ENCODE measurements around the gene ZPR1.
A peak's percentile ranks its signal among the peaks of the same experiment; 100 is the strongest.
"Not testable (repeated sequence)": the region's sequence is repeated elsewhere in the genome, so short reads cannot be mapped to it uniquely, and the experiment has no call there.

ZPR1 gene, protein sequence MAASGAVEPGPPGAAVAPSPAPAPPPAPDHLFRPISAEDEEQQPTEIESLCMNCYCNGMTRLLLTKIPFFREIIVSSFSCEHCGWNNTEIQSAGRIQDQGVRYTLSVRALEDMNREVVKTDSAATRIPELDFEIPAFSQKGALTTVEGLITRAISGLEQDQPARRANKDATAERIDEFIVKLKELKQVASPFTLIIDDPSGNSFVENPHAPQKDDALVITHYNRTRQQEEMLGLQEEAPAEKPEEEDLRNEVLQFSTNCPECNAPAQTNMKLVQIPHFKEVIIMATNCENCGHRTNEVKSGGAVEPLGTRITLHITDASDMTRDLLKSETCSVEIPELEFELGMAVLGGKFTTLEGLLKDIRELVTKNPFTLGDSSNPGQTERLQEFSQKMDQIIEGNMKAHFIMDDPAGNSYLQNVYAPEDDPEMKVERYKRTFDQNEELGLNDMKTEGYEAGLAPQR

DNA sequence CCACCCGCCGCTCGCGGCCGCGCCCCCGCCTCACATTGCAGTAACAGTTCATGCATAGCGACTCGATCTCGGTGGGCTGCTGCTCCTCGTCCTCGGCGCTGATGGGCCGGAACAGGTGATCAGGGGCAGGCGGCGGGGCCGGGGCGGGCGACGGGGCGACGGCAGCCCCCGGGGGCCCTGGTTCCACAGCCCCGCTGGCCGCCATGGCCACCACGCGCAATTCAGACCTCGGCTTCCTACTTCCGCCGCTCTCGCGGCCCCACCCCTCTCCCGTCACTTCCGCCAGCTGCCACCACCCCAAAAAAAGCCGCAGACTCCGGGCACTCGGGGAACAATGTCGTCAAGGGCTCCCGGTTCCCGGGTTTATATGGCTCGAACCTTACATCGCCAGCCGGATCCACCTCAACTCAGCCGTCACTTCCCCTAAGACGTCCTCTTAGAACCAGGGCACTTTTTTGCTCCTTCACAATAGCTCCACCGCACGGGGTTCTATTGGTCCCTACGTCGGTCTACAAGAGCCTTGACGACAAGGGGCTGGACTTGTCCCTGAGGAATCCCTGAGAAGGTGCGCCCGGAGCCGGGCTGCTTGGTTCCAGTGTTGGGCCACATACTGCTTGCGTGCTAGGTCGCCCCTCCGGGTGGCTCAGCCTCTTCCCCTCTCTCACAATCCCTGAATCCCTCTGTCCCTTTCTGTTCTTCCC is at the start of gene ZPR1:
Gene ZPR1, minus strand, starts transcription at position 238 of the 701 bp plus-strand sequence. Its CDS starts 33 bp downstream, at position 205.
- peak; percentile 71 for DNase-seq (ENCODE audit: low read depth in 2 of 2)

DNA sequence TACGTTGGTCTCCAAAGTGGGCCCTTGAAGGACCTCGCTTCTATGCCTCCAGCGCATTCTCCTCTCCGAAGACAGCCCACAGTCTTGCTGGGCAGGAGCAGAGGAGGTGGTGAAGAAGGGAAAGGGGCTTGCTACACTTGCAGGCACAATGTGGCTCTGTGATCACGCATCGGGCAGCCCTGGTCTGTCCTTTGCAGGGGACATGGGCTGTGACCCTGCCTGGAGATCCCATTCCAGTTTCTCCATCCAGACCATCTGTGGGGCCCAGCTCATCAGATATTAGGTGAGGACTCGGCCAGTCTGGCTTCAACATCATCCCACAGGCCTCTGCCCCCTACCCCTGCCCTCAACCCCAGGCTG is 48.8 kb upstream of the ZPR1 start:
- no peak for DNase-seq (ENCODE audit: low read depth in 2 of 2)

DNA sequence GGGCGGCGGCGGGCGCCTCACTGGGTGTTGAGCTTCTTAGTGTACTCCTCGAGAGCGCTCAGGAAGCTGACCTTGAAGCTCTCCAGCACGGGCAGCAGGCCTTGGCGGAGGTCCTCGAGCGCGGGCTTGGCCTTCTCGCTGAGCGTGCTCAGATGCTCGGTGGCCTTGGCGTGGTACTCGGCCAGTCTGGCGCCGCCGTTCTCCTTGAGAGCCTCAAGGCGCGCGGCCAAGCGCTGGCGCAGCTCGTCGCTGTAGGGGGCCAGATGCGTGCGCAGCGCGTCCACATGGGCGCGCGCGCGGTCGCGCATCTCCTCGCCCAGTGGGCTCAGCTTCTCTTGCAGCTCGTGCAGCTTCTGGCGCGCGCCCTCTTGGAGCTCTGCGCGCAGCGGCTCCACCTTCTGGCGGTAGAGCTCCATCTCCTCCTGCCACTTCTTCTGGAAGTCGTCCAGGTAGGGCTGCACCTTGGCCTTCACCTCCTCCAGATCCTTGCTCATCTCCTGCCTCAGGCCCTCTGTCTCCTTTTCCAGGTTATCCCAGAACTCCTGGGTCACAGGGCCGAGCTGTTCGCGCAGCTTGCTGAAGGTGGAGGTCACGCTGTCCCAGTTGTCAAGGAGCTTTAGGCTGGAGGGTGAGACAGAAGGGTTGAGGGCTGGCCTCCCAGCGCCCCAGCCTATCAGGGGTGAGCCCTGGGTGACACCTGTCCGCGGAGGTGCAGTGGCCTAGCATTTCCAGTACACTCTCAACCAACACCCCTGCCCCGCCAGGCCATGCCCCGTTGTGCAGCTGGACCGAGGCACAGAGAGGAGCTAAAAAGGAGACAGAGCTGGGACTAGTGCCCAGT is 48.2 kb upstream of the ZPR1 start:
- DNase-seq (ENCODE audit: low read depth in 2 of 2) = peak; percentile 49 to 56

DNA sequence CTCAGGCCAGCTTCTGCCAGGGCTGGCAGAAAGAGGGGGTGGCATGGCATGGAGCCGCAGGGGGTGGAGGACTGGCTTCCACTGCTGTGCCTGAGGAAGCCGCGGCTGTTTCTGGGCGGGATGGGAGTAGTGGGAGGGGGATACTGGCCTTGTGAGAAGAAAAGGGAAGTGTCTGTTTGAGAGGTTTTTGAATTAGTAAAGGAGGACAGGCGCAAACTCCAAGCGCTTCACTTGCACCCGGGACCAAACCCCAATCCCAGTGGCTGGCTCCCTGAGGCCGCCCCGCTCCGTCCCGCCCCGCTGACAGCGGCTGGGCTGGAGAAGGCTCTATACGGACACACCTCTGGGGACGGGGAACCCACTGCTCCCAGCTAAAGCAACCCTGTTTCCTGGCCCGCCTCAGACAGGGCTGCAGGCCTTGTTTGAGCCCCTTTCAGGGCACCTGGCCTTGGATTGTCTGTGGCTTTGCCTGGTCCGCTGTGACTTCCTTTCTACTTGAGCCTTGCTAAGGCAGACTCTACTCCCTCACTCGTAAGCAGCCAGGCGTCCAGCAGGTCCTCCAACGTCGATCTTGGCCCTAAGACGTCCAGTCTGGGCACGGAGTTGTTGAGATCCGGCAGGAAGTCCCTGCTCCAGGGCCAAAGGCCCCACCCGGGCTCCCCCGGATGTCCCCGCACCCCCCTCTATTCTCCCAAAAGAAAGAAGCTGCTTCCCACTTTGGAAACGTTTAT is 47.4 kb upstream of the ZPR1 start:
- DNase-seq (ENCODE audit: low read depth in 2 of 2) = no peak

DNA sequence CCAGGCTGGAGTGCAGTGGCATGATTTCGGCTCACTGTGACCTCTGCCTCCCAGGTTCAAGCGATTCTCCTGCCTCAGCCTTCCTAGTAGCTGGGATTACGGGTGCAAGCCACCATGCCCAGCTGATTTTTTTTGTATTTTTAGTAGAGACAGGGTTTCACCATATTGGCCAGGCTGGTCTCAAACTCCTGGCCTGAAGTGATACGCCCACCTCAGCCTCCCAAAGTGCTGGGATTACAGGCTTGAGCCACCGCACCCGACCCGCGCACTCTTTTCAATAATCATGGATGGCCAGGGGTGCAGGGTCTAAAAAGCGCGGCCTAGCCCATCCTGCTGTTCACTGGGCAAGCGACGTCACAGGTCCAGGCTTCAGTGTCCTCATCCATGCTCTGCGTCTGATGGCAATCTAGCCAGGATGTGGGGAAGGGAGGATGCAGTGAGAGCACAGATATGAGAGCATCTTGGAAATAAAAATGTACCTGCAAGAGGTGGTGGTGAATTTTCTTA is 46.8 kb upstream of the ZPR1 start:
- not testable (repeated sequence) for DNase-seq (ENCODE audit: low read depth in 2 of 2)

DNA sequence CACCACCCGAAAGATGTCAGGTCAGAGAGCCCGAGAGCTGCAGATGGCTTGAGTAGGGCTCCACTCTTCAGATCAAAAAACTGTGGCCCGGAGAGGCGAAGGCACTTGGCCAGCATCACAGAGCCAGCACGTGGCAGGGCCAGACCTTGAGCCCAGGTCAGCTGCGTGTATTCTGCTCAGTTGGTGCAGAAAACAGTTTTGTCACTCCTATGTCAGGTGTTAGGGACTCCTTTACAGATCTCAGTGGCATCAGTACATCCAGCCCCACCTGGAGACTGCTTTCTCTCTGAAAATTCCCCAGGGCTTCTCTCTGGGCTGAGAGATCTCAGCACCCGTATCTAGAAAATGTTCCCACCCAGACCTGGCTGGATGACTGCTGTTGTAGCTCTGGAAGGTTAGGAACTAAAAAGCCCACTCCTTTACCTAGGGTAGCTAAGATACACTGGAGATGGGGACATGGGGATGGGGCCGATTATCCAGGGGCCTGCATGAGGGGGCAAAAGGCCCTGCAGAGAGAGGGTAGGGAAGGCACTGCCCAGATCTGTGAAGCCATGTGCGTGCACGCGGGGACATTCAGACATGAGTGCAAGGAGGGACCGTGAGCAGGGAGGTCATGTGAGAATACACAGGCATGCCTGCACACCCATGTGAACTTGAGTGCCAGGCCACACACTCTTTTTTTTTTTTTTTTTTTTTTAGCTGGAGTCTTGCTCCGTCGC is 46.2 kb upstream of the ZPR1 start:
- no peak for DNase-seq (ENCODE audit: low read depth in 2 of 2)

DNA sequence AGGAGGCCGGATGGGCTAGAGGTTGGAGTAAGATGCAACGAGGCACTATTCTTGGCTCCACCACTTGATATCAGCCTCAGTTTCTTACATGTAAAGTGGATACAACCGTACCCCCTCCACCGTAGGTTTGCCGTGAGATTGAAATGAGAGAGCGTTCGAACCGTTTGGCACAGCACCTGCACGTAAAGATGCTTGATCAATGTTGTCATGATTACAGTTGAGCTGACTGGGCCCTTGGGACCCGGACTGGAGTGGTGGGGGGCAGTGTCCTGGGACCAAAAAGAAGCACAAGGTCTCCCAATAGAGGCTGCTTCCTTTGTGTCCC is 45.6 kb upstream of the ZPR1 start:
- DNase-seq (ENCODE audit: low read depth in 2 of 2) = no peak

DNA sequence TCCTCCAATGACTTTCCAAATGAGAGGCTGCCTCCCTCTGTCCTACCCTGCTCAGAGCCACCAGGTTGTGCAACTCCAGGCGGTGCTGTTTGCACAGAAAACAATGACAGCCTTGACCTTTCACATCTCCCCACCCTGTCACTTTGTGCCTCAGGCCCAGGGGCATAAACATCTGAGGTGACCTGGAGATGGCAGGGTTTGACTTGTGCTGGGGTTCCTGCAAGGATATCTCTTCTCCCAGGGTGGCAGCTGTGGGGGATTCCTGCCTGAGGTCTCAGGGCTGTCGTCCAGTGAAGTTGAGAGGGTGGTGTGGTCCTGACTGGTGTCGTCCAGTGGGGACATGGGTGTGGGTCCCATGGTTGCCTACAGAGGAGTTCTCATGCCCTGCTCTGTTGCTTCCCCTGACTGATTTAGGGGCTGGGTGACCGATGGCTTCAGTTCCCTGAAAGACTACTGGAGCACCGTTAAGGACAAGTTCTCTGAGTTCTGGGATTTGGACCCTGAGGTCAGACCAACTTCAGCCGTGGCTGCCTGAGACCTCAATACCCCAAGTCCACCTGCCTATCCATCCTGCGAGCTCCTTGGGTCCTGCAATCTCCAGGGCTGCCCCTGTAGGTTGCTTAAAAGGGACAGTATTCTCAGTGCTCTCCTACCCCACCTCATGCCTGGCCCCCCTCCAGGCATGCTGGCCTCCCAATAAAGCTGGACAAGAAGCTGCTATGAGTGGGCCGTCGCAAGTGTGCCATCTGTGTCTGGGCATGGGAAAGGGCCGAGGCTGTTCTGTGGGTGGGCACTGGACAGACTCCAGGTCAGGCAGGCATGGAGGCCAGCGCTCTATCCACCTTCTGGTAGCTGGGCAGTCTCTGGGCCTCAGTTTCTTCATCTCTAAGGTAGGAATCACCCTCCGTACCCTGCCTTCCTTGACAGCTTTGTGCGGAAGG is 44.8 kb upstream of the ZPR1 start:
- DNase-seq (ENCODE audit: low read depth in 2 of 2) = no peak

DNA sequence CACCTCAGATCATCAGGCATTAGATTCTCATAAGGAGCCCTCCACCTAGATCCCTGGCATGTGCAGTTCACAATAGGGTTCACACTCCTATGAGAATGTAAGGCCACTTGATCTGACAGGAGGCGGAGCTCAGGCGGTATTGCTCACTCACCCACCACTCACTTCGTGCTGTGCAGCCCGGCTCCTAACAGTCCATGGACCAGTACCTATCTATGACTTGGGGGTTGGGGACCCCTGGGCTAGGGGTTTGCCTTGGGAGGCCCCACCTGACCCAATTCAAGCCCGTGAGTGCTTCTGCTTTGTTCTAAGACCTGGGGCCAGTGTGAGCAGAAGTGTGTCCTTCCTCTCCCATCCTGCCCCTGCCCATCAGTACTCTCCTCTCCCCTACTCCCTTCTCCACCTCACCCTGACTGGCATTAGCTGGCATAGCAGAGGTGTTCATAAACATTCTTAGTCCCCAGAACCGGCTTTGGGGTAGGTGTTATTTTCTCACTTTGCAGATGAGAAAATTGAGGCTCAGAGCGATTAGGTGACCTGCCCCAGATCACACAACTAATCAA is 44.0 kb upstream of the ZPR1 start:
- DNase-seq (ENCODE audit: low read depth in 2 of 2) = no peak

DNA sequence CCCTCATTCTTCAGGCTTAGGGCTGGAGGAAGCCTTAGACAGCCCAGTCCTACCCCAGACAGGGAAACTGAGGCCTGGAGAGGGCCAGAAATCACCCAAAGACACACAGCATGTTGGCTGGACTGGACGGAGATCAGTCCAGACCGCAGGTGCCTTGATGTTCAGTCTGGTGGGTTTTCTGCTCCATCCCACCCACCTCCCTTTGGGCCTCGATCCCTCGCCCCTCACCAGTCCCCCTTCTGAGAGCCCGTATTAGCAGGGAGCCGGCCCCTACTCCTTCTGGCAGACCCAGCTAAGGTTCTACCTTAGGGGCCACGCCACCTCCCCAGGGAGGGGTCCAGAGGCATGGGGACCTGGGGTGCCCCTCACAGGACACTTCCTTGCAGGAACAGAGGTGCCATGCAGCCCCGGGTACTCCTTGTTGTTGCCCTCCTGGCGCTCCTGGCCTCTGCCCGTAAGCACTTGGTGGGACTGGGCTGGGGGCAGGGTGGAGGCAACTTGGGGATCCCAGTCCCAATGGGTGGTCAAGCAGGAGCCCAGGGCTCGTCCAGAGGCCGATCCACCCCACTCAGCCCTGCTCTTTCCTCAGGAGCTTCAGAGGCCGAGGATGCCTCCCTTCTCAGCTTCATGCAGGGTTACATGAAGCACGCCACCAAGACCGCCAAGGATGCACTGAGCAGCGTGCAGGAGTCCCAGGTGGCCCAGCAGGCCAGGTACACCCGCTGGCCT is 42.5 kb upstream of the ZPR1 start:
- DNase-seq (ENCODE audit: low read depth in 2 of 2) = no peak

DNA sequence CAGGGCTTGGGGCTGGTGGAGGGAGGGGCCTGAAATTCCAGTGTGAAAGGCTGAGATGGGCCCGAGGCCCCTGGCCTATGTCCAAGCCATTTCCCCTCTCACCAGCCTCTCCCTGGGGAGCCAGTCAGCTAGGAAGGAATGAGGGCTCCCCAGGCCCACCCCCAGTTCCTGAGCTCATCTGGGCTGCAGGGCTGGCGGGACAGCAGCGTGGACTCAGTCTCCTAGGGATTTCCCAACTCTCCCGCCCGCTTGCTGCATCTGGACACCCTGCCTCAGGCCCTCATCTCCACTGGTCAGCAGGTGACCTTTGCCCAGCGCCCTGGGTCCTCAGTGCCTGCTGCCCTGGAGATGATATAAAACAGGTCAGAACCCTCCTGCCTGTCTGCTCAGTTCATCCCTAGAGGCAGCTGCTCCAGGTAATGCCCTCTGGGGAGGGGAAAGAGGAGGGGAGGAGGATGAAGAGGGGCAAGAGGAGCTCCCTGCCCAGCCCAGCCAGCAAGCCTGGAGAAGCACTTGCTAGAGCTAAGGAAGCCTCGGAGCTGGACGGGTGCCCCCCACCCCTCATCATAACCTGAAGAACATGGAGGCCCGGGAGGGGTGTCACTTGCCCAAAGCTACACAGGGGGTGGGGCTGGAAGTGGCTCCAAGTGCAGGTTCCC is 41.8 kb upstream of the ZPR1 start, which contains the start of gene APOC3:
Gene APOC3, plus strand, starts transcription at position 383 of the 659 bp plus-strand sequence. CDS start 676 bp downstream, outside the sequence.
- no peak for DNase-seq (ENCODE audit: low read depth in 2 of 2)

DNA sequence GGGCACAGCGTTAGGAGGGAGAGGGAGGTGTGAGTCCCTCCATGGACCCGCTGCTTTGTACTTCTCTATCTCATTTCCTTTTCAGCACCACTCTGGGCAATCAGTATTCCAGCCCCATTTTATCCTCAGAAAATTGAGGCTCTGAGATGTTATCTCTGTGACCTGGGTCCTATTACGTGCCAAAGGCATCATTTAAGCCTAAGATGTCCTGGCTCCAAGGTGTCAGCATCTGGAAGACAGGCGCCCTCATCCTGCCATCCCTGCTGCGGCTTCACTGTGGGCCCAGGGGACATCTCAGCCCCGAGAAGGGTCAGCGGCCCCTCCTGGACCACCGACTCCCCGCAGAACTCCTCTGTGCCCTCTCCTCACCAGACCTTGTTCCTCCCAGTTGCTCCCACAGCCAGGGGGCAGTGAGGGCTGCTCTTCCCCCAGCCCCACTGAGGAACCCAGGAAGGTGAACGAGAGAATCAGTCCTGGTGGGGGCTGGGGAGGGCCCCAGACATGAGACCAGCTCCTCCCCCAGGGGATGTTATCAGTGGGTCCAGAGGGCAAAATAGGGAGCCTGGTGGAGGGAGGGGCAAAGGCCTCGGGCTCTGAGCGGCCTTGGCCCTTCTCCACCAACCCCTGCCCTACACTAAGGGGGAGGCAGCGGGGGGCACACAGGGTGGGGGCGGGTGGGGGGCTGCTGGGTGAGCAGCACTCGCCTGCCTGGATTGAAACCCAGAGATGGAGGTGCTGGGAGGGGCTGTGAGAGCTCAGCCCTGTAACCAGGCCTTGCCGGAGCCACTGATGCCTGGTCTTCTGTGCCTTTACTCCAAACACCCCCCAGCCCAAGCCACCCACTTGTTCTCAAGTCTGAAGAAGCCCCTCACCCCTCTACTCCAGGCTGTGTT is 41.1 kb upstream of the ZPR1 start:
- no peak for DNase-seq (ENCODE audit: low read depth in 2 of 2)

DNA sequence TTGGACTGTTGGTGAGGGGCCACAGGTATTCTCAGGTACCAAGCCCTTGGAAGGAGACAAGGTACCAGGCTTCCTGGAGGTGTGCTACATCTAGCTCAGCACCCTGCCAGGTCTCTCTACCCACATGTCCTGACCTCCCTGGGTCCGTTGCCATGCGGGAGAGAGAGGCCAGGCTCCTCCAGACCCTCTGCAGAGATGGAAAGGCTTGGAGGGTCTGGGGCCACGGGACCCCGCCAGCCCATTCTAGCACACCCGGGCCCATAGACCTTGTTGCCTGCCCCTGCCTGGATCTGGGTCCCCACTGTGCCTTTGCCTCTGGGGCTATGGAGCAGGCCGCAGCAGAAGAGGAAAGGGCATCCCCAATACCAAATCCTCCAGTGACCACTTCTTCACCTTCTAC is 39.6 kb upstream of the ZPR1 start:
- DNase-seq (ENCODE audit: low read depth in 2 of 2) = no peak

DNA sequence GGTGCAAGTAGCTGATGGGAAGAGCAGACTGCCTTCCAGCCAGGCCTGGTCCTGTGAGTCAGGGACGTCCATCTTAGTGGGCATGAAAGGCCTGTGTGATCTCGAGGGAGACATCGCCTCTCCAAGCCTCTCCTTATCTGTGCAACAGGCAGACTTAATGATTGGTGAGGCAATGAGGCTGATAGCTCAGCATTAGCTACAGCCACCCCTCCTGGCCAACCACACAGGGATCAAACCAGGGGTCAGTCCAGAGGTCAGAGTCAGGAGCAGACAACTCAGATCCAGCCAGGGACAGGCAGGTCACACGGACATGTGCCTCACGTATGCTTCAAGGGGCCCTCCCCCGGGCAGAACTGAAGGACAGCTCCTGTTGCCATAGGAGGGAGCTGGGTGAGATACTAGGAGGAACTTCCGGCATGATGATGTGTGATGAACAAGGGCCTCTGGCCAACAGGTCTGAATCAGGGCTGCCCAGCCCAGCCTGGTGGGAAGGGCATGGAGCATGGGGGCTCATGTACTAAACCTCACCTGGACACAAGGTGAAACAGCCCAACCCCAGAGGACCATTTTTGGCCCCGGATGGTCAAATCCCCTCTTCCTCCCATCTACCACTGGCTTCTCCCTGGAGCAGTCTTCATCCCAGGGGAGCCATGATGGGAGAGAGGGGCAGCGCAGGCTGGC is 39.1 kb upstream of the ZPR1 start:
- DNase-seq (ENCODE audit: low read depth in 2 of 2) = no peak

DNA sequence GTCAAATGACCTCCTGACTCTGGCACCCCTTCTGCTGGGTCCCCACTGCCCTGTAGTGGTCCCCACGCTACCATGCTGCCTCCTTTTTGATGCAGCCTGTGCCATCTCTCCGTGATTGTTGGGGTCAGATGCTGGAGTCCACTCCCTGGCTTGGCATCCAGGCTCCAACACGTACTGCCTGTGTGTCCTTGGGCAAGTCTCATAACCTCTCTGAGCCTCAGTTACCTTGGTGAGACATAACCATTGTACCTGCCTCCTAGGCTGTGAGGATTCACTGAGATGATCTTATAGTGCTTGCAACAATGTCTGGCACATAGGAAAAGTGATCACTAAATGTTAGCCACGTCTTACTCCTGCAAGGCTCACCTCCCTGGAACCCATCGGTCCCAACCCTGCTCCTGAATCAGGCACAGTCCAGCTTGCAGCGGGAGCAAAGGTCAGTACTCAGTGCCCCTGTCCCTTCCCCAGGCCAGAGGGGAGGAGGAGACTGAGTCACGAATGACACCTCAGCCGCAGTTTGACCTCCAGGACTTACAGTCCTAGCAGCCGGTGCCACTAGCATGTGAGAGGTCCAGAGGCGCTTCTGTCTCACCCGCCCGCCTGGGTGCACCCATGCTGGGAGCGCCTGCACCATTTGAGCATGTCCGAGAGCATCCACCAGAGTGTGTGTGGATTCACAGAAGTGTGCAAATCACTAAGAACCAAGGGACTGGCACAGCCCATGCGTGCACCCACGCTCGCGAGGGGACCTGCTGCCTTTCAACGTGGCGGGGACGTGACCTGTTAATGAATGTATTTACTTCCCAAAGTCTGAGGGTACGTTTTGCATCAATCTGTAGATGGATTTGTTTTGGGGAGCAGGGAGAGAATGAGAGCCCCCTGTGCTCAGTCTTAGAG is 38.3 kb upstream of the ZPR1 start:
- no peak for DNase-seq (ENCODE audit: low read depth in 2 of 2)

Measured in activated CD8-positive, alpha-beta memory T cell treated with anti-CD3 and anti-CD28 coated beads for 4 hours (primary cell).